HCT116 (cell line): ENCODE measurements around the gene RGS12. TPM values are rescaled to one million over a fixed set of nuclear protein-coding genes. Genes with fewer than 3 reads are reported as not detected.

Experiments used
- ATAC-seq: fragments of 200-7000 bp; cut with Tn5 transposase; 2 replicates; pipeline ENCODE4 v1.9.1; 2020; ENCODE audit warnings: mild to moderate bottlenecking, moderate library complexity
- BruUV-seq: library from RNA; stranded (reverse); fragments of 400-500 nt; replicated peaks from 2 replicates; lab custom pipeline; 2021; lab: Mats Ljungman, UMichigan
- CTCF ChIA-PET: fragments of 300-600 bp; sonication (Branson Sonifier 250); formaldehyde crosslinking; loops from one replicate; lab custom pipeline; 2021; ENCODE audit warnings: antibody characterized with exemption; lab: Charles Lee
- POLR2A ChIA-PET: fragments of 300-600, 350-600 bp; sonication (Branson Sonifier 250); formaldehyde crosslinking; loops from one replicate; lab custom pipeline; 2021; ENCODE audit warnings: antibody characterized with exemption; lab: Charles Lee
- RAD21 ChIA-PET, 2 experiments: fragments of 300-600 bp; sonication (Branson Sonifier 250); formaldehyde crosslinking; loops; one replicate each; lab custom pipeline; 2023; ENCODE audit warnings: low total read pairs in 2 of 2; ENCODE audit not compliant: uncharacterized antibody in 2 of 2, unreplicated experiment in 2 of 2, low non-redundant PET in 1 of 2; lab: Charles Lee
- DNase-seq: peaks from one replicate; pipeline ENCODE4 v3.0.0-alpha.2; 2010; ENCODE audit warnings: low read depth, low spot score
- H2AFZ ChIP-seq: fragments of 200-600 bp; shearing (Covaris generic), sonication (generic); 2 replicates; pipeline ENCODE4 v1.6.1; 2017; ENCODE audit warnings: low read depth, mixed run types, mixed read lengths, antibody characterized with exemption, low read length; ENCODE audit not compliant: poor library complexity, severe bottlenecking
- H3K27ac ChIP-seq: 2 replicates; pipeline ENCODE4 v1.5.1; 2012; ENCODE audit warnings: low read depth, low read length
- H3K27me3 ChIP-seq: fragments of 200-600 bp; sonication (generic); 2 replicates; pipeline ENCODE4 v1.6.1; 2016; ENCODE audit warnings: mixed run types, low read length, mixed read lengths; ENCODE audit not compliant: insufficient read depth
- H3K36me3 ChIP-seq, 2 experiments: fragments of 200-500 bp in 1 of 2; fragments of 200-600 bp in 1 of 2; sonication (Bioruptor generic) in 1 of 2; sonication (generic) in 1 of 2; 2 replicates each; pipeline versions ENCODE4 v1.5.1 to v1.6.1; 2014 to 2016; ENCODE audit warnings: low read length in 2 of 2, inconsistent platforms in 1 of 2, mixed read lengths in 1 of 2, mixed run types in 1 of 2; ENCODE audit not compliant: insufficient read depth in 2 of 2, control insufficient read depth in 1 of 2
- H3K4me1 ChIP-seq, 2 experiments: fragments of 200-600 bp in 1 of 2; sonication (generic) in 1 of 2; 2 replicates each; pipeline versions ENCODE4 v1.5.1 to v1.6.1; 2012 to 2017; ENCODE audit warnings: low read length in 2 of 2, inconsistent platforms in 1 of 2, mild to moderate bottlenecking in 1 of 2, mixed read lengths in 1 of 2, mixed run types in 1 of 2, moderate library complexity in 1 of 2; ENCODE audit not compliant: insufficient read depth in 2 of 2, control insufficient read depth in 1 of 2
- H3K4me2 ChIP-seq: fragments of 200-600 bp; sonication (generic); 2 replicates; pipeline ENCODE4 v1.6.1; 2017; ENCODE audit warnings: mixed run types, low read length, mixed read lengths
- H3K4me3 ChIP-seq, 2 experiments: fragments of 200-600 bp in 1 of 2; sonication (generic) in 1 of 2; replicated peaks in 1 of 2; 2 replicates each; pipeline ENCODE4 v1.5.1; 2011 to 2016; ENCODE audit warnings: low read length in 2 of 2, control low read depth in 1 of 2, low read depth in 1 of 2, mild to moderate bottlenecking in 1 of 2, mixed read lengths in 1 of 2, mixed run types in 1 of 2
- H3K79me2 ChIP-seq: fragments of 200-600 bp; sonication (generic); 2 replicates; pipeline ENCODE4 v1.6.1; 2017; ENCODE audit warnings: mild to moderate bottlenecking, mixed run types, low read length, moderate library complexity, mixed read lengths; ENCODE audit not compliant: insufficient read depth
- H3K9ac ChIP-seq: fragments of 200-600 bp; sonication (generic); 2 replicates; pipeline ENCODE4 v1.6.1; 2016; ENCODE audit warnings: low read length, mixed read lengths
- H3K9me2 ChIP-seq: fragments of 200-600 bp; sonication (generic), shearing (Covaris generic); 2 replicates; pipeline ENCODE4 v1.6.1; 2017; ENCODE audit warnings: mixed run types, mild to moderate bottlenecking, moderate library complexity; ENCODE audit not compliant: insufficient read depth
- H3K9me3 ChIP-seq, 2 experiments: fragments of 200-500 bp in 1 of 2; fragments of 200-600 bp in 1 of 2; sonication (Bioruptor generic) in 1 of 2; sonication (generic) in 1 of 2; 2 replicates each; pipeline ENCODE4 v1.6.1; 2014 to 2017; ENCODE audit warnings: low read length in 2 of 2, mixed read lengths in 2 of 2, inconsistent platforms in 1 of 2, low read depth in 1 of 2, mild to moderate bottlenecking in 1 of 2, mixed run types in 1 of 2, moderate library complexity in 1 of 2; ENCODE audit not compliant: control insufficient read depth in 1 of 2, insufficient read depth in 1 of 2
- H4K20me1 ChIP-seq: fragments of 200-600 bp; sonication (generic), shearing (Covaris generic); 2 replicates; pipeline ENCODE4 v1.6.1; 2017; ENCODE audit warnings: mixed run types, mild to moderate bottlenecking, moderate library complexity; ENCODE audit not compliant: insufficient read depth
- ATF3 ChIP-seq: IDR thresholded peaks from 2 replicates; pipeline ENCODE4 v1.6.1; 2012
- ELF1 ChIP-seq: IDR thresholded peaks from 2 replicates; pipeline ENCODE4 v1.6.1; 2012; ENCODE audit warnings: low read depth, borderline replicate concordance
- FOSL1 ChIP-seq: IDR thresholded peaks from 2 replicates; pipeline ENCODE4 v1.6.1; 2012; ENCODE audit warnings: low read depth
- JUND ChIP-seq: IDR thresholded peaks from 2 replicates; pipeline ENCODE4 v1.6.1; 2012
- TCF7L2 ChIP-seq: IDR thresholded peaks from 2 replicates; pipeline ENCODE4 v1.7.0; 2011; ENCODE audit warnings: borderline replicate concordance, inconsistent platforms; ENCODE audit not compliant: insufficient read depth, insufficient read length; ENCODE audit errors: extremely low read depth
- intact Hi-C: fragments of 100-400 bp; cut with micrococcal nuclease; formaldehyde crosslinking; loops from 2 replicates; pipeline ENCODE4 v1.10.0; 2022
- total RNA-seq: library from RNA; stranded (reverse); gene quantifications from one replicate; pipeline ENCODE4 v1.2.1, GENCODE V29; 2021; ENCODE audit not compliant: unreplicated experiment
- TF ChIP-seq, protein P1 (sequence below): IDR thresholded peaks from 2 replicates; pipeline ENCODE4 v1.6.1; 2012

RGS12 gene
- total RNA-seq, 1 experiment from 2014 or later, result 22.2 TPM

DNA sequence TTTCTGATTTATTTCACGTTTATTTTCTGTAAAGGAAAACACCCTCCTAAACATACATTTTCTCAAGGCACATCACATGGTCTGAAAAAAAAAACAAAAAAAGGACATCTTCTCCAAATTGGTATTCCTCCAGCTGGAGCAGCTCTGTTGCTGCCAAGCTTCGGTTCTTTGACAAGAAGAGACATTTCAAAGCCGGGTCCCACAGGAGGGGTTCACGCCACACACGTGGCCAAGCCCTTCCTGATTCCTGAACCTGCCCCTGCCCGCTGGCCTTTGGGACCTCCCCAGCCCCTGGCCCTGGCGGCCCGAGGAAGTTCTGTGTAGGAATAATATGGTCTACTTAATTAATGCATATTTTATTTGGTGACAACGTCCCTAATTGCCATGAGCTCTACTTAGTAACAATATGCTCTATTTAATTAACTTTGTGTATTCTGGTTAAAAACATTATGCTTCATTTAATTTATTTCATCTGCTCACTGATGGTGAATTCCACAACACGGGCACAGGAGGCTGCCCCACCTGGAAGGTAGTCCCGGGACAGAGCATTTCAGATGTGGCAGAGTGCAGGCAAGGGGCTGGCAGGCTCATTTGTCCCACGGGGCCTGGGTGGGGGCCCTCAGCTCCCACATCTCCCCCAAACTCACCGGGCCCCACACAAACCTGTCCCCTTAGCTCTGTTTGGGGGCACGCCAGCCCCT is 5.4 kb upstream of the RGS12 start:
- Histone ChIP-seq H3K9me2 (no peaks in the 10 kb centered on the region), H3K9me3 (no peaks in the 10 kb centered on the region), H4K20me1 (no peaks in the 10 kb centered on the region), H3K9ac (no peak overlapping the region), H3K27me3 (no peaks in the 10 kb centered on the region), H3K79me2 (no peaks in the 10 kb centered on the region), H2AFZ (no peak overlapping the region), H3K27ac (no peak overlapping the region), H3K4me3 (no peak overlapping the region), H3K4me2 (no peak overlapping the region), H3K36me3 (no peaks in the 10 kb centered on the region), H3K4me1 (peaks cover 9 to 13% of the 10 kb centered on the region in 2 experiments)
- no peak for DNase-seq
- ChIA-PET POLR2A (no interaction called here), RAD21 (no interaction called here), CTCF (no interaction called here)
- no TSS peak for BruUV-seq
- intact Hi-C loops, result no loop called here
- ATAC-seq, result no peak
- TF ChIP-seq ATF3, result no peak

DNA sequence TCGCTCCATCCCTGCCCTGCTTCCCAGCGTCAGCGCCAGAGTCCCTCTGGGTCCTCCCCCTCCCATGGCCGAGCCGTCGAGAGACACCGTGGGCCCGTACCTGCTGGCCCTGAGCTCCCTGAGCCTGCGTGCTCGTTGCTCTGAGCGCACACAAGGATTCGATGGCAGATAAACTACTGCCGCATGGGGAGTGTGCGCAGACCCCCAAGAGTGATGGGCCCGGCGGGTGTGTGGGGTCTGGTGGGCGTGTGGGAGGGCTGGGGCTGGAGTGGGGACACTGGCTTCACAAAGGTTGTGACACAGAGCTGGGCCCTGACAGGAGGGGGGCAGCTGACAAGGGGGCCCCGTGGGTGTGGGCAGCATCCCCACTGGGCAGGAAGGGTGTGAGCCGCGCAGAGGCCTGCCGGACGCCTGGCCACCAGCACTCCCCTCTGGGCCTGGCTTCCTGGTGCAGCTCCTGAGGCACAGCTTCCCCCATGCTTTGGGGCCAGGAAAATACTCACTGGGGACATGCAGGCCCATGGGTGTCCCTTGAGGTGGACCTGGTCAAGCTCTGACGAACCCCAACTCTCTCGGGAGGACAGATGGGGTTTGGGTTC is 4.8 kb upstream of the RGS12 start:
- H3K9me2 ChIP-seq, result no peaks in the 10 kb centered on the region
- no peak overlapping the region for H3K4me3 ChIP-seq
- no peak for DNase-seq
- H3K79me2 ChIP-seq, result no peaks in the 10 kb centered on the region
- no peaks in the 10 kb centered on the region for H3K36me3 ChIP-seq
- no TSS peak for BruUV-seq
- ChIA-PET CTCF (no interaction called here), RAD21 (no interaction called here), POLR2A (no interaction called here)
- peaks cover 9 to 13% of the 10 kb centered on the region in 2 experiments for H3K4me1 ChIP-seq
- H3K27me3 ChIP-seq, result no peaks in the 10 kb centered on the region
- no peak overlapping the region for H3K9ac ChIP-seq
- TF ChIP-seq FOSL1 (no peak), JUND (no peak), ELF1 (no peak), TCF7L2 (no peak)
- TF ChIP-seq, protein P1, sequence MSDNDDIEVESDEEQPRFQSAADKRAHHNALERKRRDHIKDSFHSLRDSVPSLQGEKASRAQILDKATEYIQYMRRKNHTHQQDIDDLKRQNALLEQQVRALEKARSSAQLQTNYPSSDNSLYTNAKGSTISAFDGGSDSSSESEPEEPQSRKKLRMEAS, result no peak
- no peaks in the 10 kb centered on the region for H4K20me1 ChIP-seq
- H3K27ac ChIP-seq, result no peak overlapping the region
- intact Hi-C loops, result no loop called here
- H2AFZ ChIP-seq, result no peak overlapping the region
- no peaks in the 10 kb centered on the region for H3K9me3 ChIP-seq
- no peak for ATAC-seq
- H3K4me2 ChIP-seq, result no peak overlapping the region
